GM19372 (cell line): ENCODE measurements around the gene SUN2.

Experiments used
- ATAC-seq: cut with Tn5 transposase; IDR thresholded peaks from one replicate; pipeline ENCODE4 v1.9.1; 2021; ENCODE audit warnings: mild to moderate bottlenecking, low read depth, moderate library complexity; ENCODE audit not compliant: unreplicated experiment

SUN2 gene

DNA sequence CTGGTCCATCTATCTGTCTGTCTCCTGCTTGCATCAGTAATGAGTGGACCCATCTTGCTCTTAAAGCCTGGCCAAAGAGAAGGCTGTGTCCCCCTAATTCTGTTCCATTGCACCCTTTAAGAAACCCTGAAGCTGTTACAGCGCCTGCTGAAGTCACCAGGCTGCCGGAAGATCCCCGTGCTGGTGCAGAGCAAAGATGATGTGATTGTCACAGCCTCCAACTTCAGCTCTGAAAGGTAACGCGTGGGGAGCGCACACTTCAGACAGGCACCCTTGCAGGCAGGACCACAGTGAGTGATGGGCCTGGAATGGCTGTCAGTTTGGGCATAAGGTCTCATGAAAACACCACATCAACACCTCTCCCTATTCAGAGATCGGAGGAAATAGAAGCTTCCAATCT lies 31.6 kb downstream of the SUN2 start:
- no peak for ATAC-seq

DNA sequence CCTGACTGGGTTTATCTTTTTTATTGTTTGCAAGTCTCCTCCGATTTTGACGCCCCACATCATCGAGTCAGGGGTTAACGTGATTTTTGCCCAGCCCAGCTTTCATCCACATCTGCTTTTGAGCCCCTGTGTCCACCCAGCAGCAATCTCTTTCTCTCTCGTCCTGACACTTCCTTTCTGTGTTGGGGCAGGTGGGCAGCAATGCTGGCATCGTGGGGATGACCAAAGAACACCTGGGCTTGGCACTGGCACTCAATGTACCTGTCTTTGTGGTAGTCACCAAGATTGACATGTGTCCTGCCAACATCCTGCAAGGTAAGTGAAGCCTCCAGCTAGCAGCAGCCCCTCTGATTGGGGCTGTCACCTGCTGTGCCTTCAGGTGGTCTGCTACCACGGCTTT lies 34.2 kb downstream of the SUN2 start:
- ATAC-seq = no peak

DNA sequence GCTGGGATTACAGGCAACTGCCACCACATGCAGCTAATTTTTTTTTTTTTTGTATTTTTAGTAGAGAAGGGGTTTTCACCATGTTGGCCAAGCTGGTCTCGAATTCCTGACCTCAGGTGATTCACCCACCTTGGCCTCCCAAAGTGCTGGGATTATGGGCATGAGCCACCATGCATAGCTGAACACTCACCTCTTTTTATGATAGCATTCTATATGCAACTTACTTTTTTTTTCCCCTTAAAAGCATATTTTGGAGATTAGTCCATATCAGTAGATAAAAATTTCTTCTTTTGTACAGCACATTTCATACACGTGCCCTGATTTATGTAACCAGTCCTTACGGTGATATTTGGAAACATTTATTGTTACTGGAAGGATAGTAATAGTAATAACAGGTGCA lies 35.4 kb downstream of the SUN2 start:
- ATAC-seq = no peak

DNA sequence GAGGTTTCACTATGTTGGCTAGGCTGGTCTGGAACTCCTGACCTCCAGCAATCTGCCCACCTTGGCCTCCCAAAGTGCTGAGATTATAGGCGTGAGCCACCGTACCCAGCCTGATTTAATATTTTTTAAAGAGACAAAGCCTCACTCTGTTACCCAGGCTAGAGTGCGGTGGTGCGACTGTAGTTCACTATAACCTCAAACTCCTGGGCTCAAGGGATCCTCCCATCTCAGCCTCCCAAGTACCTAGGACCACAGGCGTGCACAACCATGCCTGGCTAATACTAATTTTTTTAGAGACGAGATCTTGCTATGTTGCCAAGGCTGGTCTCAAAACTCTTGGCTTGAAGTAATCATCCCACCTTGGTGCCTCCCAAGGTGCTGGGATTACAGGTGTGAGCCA lies 36.6 kb downstream of the SUN2 start:
- no peak for ATAC-seq

DNA sequence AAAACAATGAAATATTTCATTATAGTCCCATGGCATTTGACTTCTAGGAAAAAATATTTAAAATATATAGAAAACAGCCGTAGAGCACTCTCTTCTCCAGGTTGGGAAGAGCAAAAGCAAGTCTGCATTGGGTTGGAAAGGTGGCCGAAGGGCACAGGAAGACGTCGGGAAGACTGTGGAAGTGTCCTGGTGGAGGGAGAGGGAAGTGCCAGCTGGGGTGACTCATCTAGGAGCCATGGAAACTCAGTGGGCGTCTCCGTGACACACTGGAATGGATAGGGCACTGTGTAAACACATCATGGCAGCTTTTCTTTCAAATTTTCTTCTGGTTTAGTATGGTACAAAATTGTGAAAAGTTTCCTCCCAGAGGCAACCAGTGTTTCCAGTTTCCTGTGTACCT lies 37.4 kb downstream of the SUN2 start:
- no peak for ATAC-seq

DNA sequence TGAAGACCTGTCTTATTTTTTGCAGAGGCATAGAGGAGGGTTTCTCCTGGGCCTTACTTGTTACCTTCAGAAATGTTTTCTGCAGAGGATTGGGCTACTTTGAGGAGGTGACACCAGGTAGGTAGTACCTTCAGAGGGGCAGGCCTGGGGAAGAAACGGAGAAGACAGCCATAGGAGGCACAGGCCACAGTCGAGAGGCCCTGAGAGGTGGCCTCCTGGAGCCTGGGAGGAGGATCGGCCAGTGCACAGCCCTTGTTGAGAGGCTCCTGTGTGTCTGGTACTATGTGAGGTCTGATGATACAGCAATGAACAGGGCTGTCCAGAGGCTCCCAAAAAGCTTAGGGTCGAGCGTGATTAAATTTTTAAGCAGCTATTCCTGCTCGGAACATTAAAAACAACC lies 38.6 kb downstream of the SUN2 start:
- ATAC-seq = no peak

DNA sequence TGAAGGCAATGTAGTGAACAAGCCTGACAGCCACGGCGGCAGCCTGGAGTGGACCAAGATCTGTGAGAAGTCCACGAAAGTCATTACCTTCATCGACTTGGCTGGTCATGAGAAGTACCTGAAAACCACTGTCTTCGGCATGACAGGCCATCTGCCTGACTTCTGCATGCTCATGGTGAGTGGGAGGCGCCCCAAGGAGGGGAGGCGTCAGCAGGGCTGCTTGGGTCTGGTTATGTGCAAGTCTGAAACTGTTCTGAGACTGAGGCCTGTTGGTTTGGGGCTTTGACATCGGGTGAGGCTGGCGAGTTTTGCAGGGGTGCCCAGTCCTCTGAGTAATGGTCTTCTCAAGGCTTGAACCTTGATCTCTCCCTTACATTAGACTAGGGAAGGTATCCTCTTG lies 39.0 kb downstream of the SUN2 start:
- ATAC-seq = no peak

DNA sequence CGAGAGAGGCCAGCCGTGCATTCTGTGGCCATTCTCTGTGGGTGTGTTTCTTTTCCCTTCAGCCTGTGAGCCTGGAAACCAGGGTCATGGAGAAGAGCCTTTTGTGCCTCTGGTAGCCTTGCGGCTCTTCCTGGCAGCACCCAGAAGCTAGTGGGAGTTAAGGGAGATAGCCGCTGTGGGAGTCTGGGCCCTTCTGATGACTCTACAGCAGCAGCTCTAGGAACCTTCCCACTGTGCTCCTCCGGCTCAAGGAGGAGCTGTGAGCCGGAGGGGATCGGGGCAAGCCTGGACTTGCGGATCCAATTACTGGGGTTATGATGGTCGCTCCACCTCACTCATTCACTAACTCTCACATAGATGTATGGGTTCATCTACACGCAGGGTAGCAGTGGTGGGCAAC lies 39.5 kb downstream of the SUN2 start:
- ATAC-seq = no peak

DNA sequence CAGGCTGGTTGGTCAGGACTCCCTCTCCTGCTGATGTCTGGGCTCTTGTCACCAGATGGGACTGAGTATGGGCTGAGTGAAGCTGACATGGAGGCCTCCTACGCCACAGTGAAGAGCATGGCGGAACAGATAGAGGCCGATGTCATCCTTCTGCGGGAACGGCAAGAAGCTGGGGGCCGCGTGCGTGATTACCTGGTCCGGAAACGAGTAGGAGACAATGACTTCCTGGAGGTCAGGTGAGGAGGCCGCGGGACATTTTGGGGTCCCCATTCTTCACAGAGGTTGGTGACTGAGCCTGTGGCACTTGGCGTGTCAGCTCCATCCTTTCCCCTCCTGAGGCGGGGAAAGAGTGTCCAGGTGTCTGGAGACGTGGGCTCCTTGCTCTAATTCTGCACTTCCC lies 39.9 kb downstream of the SUN2 start:
- no peak for ATAC-seq

GRCh38 chr22:38715176-38715764 lies 40.5 kb downstream of the SUN2 start:
- ATAC-seq = no peak

DNA sequence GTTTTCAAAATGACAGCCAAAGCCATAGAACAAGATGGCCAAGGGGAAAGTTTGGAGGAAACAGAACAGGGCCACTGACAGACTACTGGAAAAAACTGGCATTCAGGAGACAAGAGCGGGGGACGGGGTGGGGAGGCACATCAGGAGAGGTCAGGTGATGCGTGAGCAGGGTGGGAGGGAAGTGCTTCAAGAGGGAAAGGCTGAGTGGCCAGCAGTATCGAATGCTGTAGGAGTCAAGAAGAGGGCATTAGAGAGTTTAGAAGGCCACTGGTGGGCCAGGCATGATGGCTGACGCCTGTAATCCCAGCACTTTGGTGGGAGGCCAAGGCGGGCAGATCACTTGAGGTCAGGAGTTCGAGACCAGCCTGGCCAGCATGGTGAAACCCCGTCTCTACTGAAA lies 41.9 kb downstream of the SUN2 start:
- ATAC-seq = no peak

GRCh38 chr22:38712486-38713207 lies 43.2 kb downstream of the SUN2 start:
- ATAC-seq = no peak

GRCh38 chr22:38710866-38711265 lies 44.9 kb downstream of the SUN2 start:
- no peak for ATAC-seq

- no peak for ATAC-seq
These were observed 45.4 kb downstream of the SUN2 start for GRCh38 chr22:38710351-38710750.

GRCh38 chr22:38709306-38709705 lies 46.5 kb downstream of the SUN2 start:
- ATAC-seq = no peak

DNA sequence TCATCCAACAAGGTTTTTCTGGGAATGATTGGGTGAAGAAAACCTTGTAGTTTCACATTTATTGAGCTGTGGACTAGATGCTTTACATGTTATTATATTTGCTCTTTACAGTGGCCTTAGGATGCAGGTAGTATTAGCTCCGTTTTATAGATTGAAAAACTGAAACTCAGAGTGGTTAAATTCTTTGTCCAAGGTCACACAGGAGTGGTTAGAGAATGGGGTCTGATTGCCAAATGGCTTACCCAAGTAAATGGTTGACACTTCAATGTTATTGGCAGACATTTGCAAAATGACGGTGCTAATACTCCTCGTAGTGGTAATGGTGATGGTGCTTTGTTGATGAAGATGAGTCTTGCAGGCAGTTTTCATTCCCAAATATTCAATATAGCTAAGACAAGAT lies 47.8 kb downstream of the SUN2 start:
- no peak for ATAC-seq

GRCh38 chr22:38707346-38707745 lies 48.5 kb downstream of the SUN2 start:
- ATAC-seq = no peak

GRCh38 chr22:38706901-38707195 lies 49.0 kb downstream of the SUN2 start:
- ATAC-seq = no peak

- ATAC-seq = peak; percentile 0
These were observed 49.5 kb downstream of the SUN2 start for GRCh38 chr22:38706101-38706900.

DNA sequence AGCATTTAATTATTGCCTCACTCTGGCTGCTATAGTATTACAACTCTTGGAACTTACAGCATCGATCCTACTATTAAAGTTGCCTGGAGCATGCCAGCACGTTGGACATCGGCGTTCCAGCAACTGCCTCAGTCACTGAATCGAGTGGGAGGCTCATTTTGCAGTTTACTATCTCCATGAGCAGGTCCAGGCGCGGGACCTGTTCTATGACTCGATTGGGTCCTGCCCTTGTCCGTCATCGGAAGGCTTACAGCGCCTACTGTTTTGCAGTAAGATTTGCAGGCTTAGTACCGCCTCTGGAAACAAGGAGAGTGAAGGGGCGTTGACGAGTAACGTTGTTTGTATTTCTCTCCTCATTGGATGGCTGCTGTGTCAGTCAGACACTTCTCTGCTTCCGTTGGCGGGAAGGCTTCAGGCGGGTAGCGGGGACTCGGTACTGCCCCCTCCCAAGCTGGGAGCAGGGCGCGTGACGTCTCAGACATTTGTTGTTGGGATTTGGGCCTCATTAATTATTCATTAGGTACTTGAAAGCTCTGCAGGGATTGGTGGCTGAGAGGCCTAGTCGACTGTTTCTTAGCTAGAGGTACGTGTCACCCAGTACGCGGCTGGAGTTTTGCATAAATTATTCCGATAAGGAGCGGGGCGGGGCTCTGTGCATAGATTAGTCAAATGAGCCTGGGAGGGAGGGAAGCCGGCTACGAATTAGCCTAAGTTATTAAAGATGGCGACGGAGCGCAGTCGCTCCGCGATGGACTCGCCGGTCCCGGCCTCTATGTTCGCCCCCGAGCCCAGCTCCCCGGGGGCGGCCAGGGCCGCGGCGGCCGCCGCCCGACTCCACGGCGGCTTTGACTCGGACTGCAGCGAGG lies 50.3 kb downstream of the SUN2 start, which contains the start of gene GTPBP1:
GTPBP1 (plus strand) TSS at position 710 of the 866 bp plus-strand sequence; CDS start at position 722, 12 bp downstream.
- peak; percentile 67 for ATAC-seq
